ENCODE data around the gene FARP1. TPM values are rescaled to one million over a fixed set of nuclear protein-coding genes. Genes with fewer than 3 reads are reported as not detected.

Gene FARP1
- total and polyA plus RNA-seq, 2 of the 8 experiments (the other 6 are each of a cell fraction or from before 2014, with no cell fraction given): 24.7 to 104 TPM

DNA sequence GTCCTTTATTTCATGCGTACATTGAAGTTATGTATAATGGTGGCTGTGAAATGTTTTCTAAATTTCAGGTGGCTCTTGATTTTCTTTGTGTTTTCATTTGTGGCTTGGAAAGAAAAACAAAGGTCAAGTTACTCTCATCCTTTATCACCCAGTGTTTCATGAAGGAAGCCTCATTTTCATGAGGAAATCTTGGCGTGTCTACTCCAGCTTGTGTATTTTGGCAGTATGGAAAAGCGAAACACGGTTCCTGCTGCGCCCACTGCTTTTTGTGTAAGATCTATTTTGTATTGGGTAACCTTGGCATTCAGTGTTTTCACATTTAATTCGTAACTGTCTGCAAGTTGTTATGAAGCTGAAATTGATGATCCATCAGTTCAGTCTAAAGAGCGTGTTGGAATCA, 181.2 kb downstream of the FARP1 start (continued):
- TF ChIP-seq TBP (IDR thresholded peaks at IDR 0.05; ENCODE audit: low read depth, low read length): no peak
- no peak for TF ChIP-seq CBX5 (IDR thresholded peaks at IDR 0.05; ENCODE audit: low read depth, low read length)
- TF ChIP-seq CTBP2 (IDR thresholded peaks at IDR 0.05; ENCODE audit: borderline replicate concordance, insufficient read depth, insufficient read length, low read length): no peak
- TF ChIP-seq HDAC2 (IDR thresholded peaks at IDR 0.05; ENCODE audit: borderline replicate concordance in 1 of 2, low read depth in 2 of 2, low read length in 2 of 2): no peak
- no peak for TF ChIP-seq BRCA1 (IDR thresholded peaks at IDR 0.05; ENCODE audit: low read depth, low read length)
- TF ChIP-seq POLR2AphosphoS5 (IDR thresholded peaks at IDR 0.05; ENCODE audit: low read depth, low read length): no peak
- no peak for TF ChIP-seq YY1 (IDR thresholded peaks at IDR 0.05; ENCODE audit: low read depth, low read length)

Measured in H1 (cell line).